ENCODE results near the gene TESK2.
"Not testable (repeated sequence)": the region's sequence is repeated elsewhere in the genome, so short reads cannot be mapped to it uniquely, and the experiment has no call there.

Gene TESK2

GRCh38 chr1:45470306-45470798, 20.6 kb downstream of the TESK2 start:
- DNase-seq: no peak

GRCh38 chr1:45467353-45467752, 23.6 kb downstream of the TESK2 start:
- not testable (repeated sequence) for DNase-seq

GRCh38 chr1:45465277-45465676, 25.7 kb downstream of the TESK2 start:
- DNase-seq: no peak

- DNase-seq: no peak
Measured at GRCh38 chr1:45458894-45459293, 32.1 kb downstream of the TESK2 start.

GRCh38 chr1:45456531-45456930, 34.4 kb downstream of the TESK2 start:
- no peak for DNase-seq

- DNase-seq: no peak
Measured at GRCh38 chr1:45455162-45455561, 35.8 kb downstream of the TESK2 start.

GRCh38 chr1:45454464-45454863, 36.5 kb downstream of the TESK2 start:
- DNase-seq: no peak

- no peak for DNase-seq
Measured at GRCh38 chr1:45452503-45452902, 38.5 kb downstream of the TESK2 start.

- no peak for DNase-seq
Measured at GRCh38 chr1:45448357-45448756, 42.6 kb downstream of the TESK2 start.

- no peak for DNase-seq
Measured at GRCh38 chr1:45446950-45447672, 43.9 kb downstream of the TESK2 start.

GRCh38 chr1:45446530-45446929, 44.4 kb downstream of the TESK2 start:
- no peak for DNase-seq

GRCh38 chr1:45444609-45445131, 46.3 kb downstream of the TESK2 start:
- DNase-seq: peak; percentile 1

GRCh38 chr1:45443580-45444446, 47.1 kb downstream of the TESK2 start:
- DNase-seq: no peak

- peak; percentile 83 for DNase-seq
Measured at GRCh38 chr1:45442272-45442671, 48.7 kb downstream of the TESK2 start.

- DNase-seq: no peak
Measured at GRCh38 chr1:45437323-45437722, 53.6 kb downstream of the TESK2 start.

GRCh38 chr1:45430490-45430889, 60.5 kb downstream of the TESK2 start:
- no peak for DNase-seq

GRCh38 chr1:45429561-45430159, 61.3 kb downstream of the TESK2 start:
- no peak for DNase-seq

GRCh38 chr1:45423906-45424678, 66.9 kb downstream of the TESK2 start:
- no peak for DNase-seq

GRCh38 chr1:45421935-45422334, 69.0 kb downstream of the TESK2 start:
- no peak for DNase-seq

- DNase-seq: no peak
Measured at GRCh38 chr1:45414746-45415145, 76.2 kb downstream of the TESK2 start.

- DNase-seq: no peak
Measured at GRCh38 chr1:45412899-45413298, 78.1 kb downstream of the TESK2 start.

- DNase-seq: no peak
Measured at GRCh38 chr1:45411510-45411899, 79.5 kb downstream of the TESK2 start.

Measured in fibroblast of skin of back (primary cell).